ENCODE measurements around the gene ANKRD23.

The ANKRD23 gene

GRCh38 chr2:96841701-96842495, 1.9 kb downstream of the ANKRD23 start:
- H3K27ac Mint-ChIP-seq, result no peak overlapping the region

GRCh38 chr2:96839875-96840850, 3.7 kb downstream of the ANKRD23 start:
- H3K27ac Mint-ChIP-seq, result peak overlapping the region; percentile 81

More at GRCh38 chr2:96841701-96842495, 1.9 kb downstream of the ANKRD23 start:
- no peak for DNase-seq (ENCODE audit: low spot score in 2 of 2)
- Mint-ChIP-seq H3K27me3 (no peaks in the 10 kb centered on the region), H3K4me1 (peaks cover 12% of the 10 kb centered on the region), H3K36me3 (peaks cover 2% of the 10 kb centered on the region), H3K9me3 (no peaks in the 10 kb centered on the region), H3K4me3 (no peak overlapping the region)
- ATAC-seq (ENCODE audit: low read depth), result no peak

GRCh38 chr2:96839293-96839874, 4.4 kb downstream of the ANKRD23 start:
- no peaks in the 10 kb centered on the region for H3K9me3 Mint-ChIP-seq
- H3K4me3 Mint-ChIP-seq, result peak overlapping the region; percentile 62
- DNase-seq (ENCODE audit: low spot score in 2 of 2) (peak; percentile 73 to 89), ATAC-seq (ENCODE audit: low read depth) (peak; percentile 99)
- peaks cover 12% of the 10 kb centered on the region for H3K4me1 Mint-ChIP-seq
- H3K27ac Mint-ChIP-seq, result peak overlapping the region; percentile 81
- no peaks in the 10 kb centered on the region for H3K27me3 Mint-ChIP-seq
- H3K36me3 Mint-ChIP-seq, result peaks cover 5% of the 10 kb centered on the region

More at GRCh38 chr2:96839875-96840850, 3.7 kb downstream of the ANKRD23 start:
- peaks cover 12% of the 10 kb centered on the region for H3K4me1 Mint-ChIP-seq
- H3K27me3 Mint-ChIP-seq, result no peaks in the 10 kb centered on the region
- peak overlapping the region; percentile 58 for H3K4me3 Mint-ChIP-seq
- no peak for ATAC-seq (ENCODE audit: low read depth)
- DNase-seq (ENCODE audit: low spot score in 2 of 2), result no peak
- peaks cover 2% of the 10 kb centered on the region for H3K36me3 Mint-ChIP-seq
- H3K9me3 Mint-ChIP-seq, result no peaks in the 10 kb centered on the region

GRCh38 chr2:96838345-96839292, 5.2 kb downstream of the ANKRD23 start:
- H3K27me3 Mint-ChIP-seq, result no peaks in the 10 kb centered on the region

GRCh38 chr2:96837575-96837974, 6.2 kb downstream of the ANKRD23 start:
- DNase-seq (ENCODE audit: low spot score in 2 of 2) (no peak), ATAC-seq (ENCODE audit: low read depth) (no peak)
- Mint-ChIP-seq H3K4me3 (no peak overlapping the region), H3K27ac (no peak overlapping the region), H3K27me3 (no peaks in the 10 kb centered on the region), H3K4me1 (peaks cover 17% of the 10 kb centered on the region), H3K36me3 (peaks cover 10% of the 10 kb centered on the region), H3K9me3 (no peaks in the 10 kb centered on the region)

More at GRCh38 chr2:96838345-96839292, 5.2 kb downstream of the ANKRD23 start:
- Mint-ChIP-seq H3K27ac (peak overlapping the region; percentile 81), H3K4me3 (peak overlapping the region; percentile 62), H3K36me3 (peaks cover 5% of the 10 kb centered on the region), H3K4me1 (peaks cover 12% of the 10 kb centered on the region), H3K9me3 (no peaks in the 10 kb centered on the region)
- ATAC-seq (ENCODE audit: low read depth), result no peak
- no peak for DNase-seq (ENCODE audit: low spot score in 2 of 2)

GRCh38 chr2:96835830-96836229, 8.0 kb downstream of the ANKRD23 start:
- Mint-ChIP-seq H3K4me1 (peaks cover 19% of the 10 kb centered on the region), H3K27ac (no peak overlapping the region), H3K27me3 (no peaks in the 10 kb centered on the region), H3K9me3 (no peaks in the 10 kb centered on the region), H3K4me3 (no peak overlapping the region), H3K36me3 (peaks cover 12% of the 10 kb centered on the region)
- DNase-seq (ENCODE audit: low spot score in 2 of 2), result no peak
- ATAC-seq (ENCODE audit: low read depth), result no peak

- peak overlapping the region; percentile 75 for H3K27ac Mint-ChIP-seq
- H3K4me3 Mint-ChIP-seq, result no peak overlapping the region
- H3K9me3 Mint-ChIP-seq, result no peaks in the 10 kb centered on the region
- H3K36me3 Mint-ChIP-seq, result peaks cover 28% of the 10 kb centered on the region
- peak; percentile 88 for ATAC-seq (ENCODE audit: low read depth)
- no peak for DNase-seq (ENCODE audit: low spot score in 2 of 2)
- peaks cover 12% of the 10 kb centered on the region for H3K4me1 Mint-ChIP-seq
- H3K27me3 Mint-ChIP-seq, result no peaks in the 10 kb centered on the region
Measured at GRCh38 chr2:96832754-96833507, 10.9 kb downstream of the ANKRD23 start.

GRCh38 chr2:96832408-96832753, 11.4 kb downstream of the ANKRD23 start:
- no peak overlapping the region for H3K4me3 Mint-ChIP-seq
- peaks cover 28% of the 10 kb centered on the region for H3K36me3 Mint-ChIP-seq
- no peaks in the 10 kb centered on the region for H3K9me3 Mint-ChIP-seq
- H3K27me3 Mint-ChIP-seq, result no peaks in the 10 kb centered on the region
- no peak for ATAC-seq (ENCODE audit: low read depth)
- H3K27ac Mint-ChIP-seq, result peak overlapping the region; percentile 20
- DNase-seq (ENCODE audit: low spot score in 2 of 2), result no peak
- H3K4me1 Mint-ChIP-seq, result peaks cover 12% of the 10 kb centered on the region

GRCh38 chr2:96831679-96832078, 12.1 kb downstream of the ANKRD23 start:
- peaks cover 12% of the 10 kb centered on the region for H3K4me1 Mint-ChIP-seq
- no peak overlapping the region for H3K27ac Mint-ChIP-seq
- no peak for ATAC-seq (ENCODE audit: low read depth)
- H3K36me3 Mint-ChIP-seq, result peaks cover 28% of the 10 kb centered on the region
- H3K27me3 Mint-ChIP-seq, result no peaks in the 10 kb centered on the region
- DNase-seq (ENCODE audit: low spot score in 2 of 2), result no peak
- no peaks in the 10 kb centered on the region for H3K9me3 Mint-ChIP-seq
- H3K4me3 Mint-ChIP-seq, result no peak overlapping the region

- Mint-ChIP-seq H3K9me3 (no peaks in the 10 kb centered on the region), H3K27me3 (no peaks in the 10 kb centered on the region), H3K27ac (peak overlapping the region; percentile 41), H3K36me3 (peaks cover 27% of the 10 kb centered on the region), H3K4me1 (peaks cover 12% of the 10 kb centered on the region), H3K4me3 (no peak overlapping the region)
- no peak for DNase-seq (ENCODE audit: low spot score in 2 of 2)
- ATAC-seq (ENCODE audit: low read depth), result no peak
Measured at GRCh38 chr2:96830044-96830562, 13.7 kb downstream of the ANKRD23 start.

GRCh38 chr2:96828874-96829273, 14.9 kb downstream of the ANKRD23 start:
- H3K27me3 Mint-ChIP-seq, result no peaks in the 10 kb centered on the region
- no peak overlapping the region for H3K27ac Mint-ChIP-seq
- H3K36me3 Mint-ChIP-seq, result peaks cover 27% of the 10 kb centered on the region
- H3K4me3 Mint-ChIP-seq, result no peak overlapping the region
- DNase-seq (ENCODE audit: low spot score in 2 of 2) (no peak), ATAC-seq (ENCODE audit: low read depth) (no peak)
- H3K9me3 Mint-ChIP-seq, result no peaks in the 10 kb centered on the region
- H3K4me1 Mint-ChIP-seq, result peaks cover 15% of the 10 kb centered on the region

- ATAC-seq (ENCODE audit: low read depth), result no peak
- DNase-seq (ENCODE audit: low spot score in 2 of 2), result no peak
- Mint-ChIP-seq H3K9me3 (no peaks in the 10 kb centered on the region), H3K27me3 (no peaks in the 10 kb centered on the region), H3K27ac (no peak overlapping the region), H3K4me3 (no peak overlapping the region), H3K4me1 (peaks cover 13% of the 10 kb centered on the region), H3K36me3 (peaks cover 25% of the 10 kb centered on the region)
Measured at GRCh38 chr2:96828436-96828835, 15.4 kb downstream of the ANKRD23 start.

All from memory B cell (primary cell).